Ascending aorta (tissue), 2 donors: ENCODE measurements around the gene PARN. TPM values are rescaled to one million over a fixed set of nuclear protein-coding genes. Genes with fewer than 3 reads are reported as not detected.
"Not testable (repeated sequence)": the region's sequence is repeated elsewhere in the genome, so short reads cannot be mapped to it uniquely, and the experiment has no call there.

Source experiments
- DNase-seq, 2 donors: peaks; one replicate each; pipeline ENCODE4 v3.0.0-alpha.2; 2019; ENCODE audit warnings: low spot score in 2 of 2
- H3K27ac ChIP-seq, 2 donors: fragments of 200-600 bp; sonication (generic); one replicate each; pipeline ENCODE4 v1.5.1; 2016 to 2017; ENCODE audit warnings: mild to moderate bottlenecking in 1 of 2
- H3K27me3 ChIP-seq: fragments of 200-600 bp; sonication (generic); one replicate; pipeline ENCODE4 v1.5.1; 2017
- H3K36me3 ChIP-seq, 2 donors: fragments of 200-600 bp; sonication (generic); one replicate each; pipeline ENCODE4 v1.5.1; 2016
- H3K4me1 ChIP-seq, 2 donors: fragments of 200-600 bp; sonication (generic); one replicate each; pipeline ENCODE4 v1.5.1; 2016 to 2017; ENCODE audit warnings: mild to moderate bottlenecking in 1 of 2
- H3K4me3 ChIP-seq, 2 donors: fragments of 200-600 bp; sonication (generic); one replicate each; pipeline ENCODE4 v1.5.1; 2016 to 2017; ENCODE audit warnings: mild to moderate bottlenecking in 1 of 2
- H3K9me3 ChIP-seq, 2 donors: fragments of 200-600 bp; sonication (generic); one replicate each; pipeline ENCODE4 v1.5.1; 2016
- intact Hi-C: fragments of 100-400 bp; cut with DNase I; formaldehyde crosslinking; loops from one replicate; pipeline ENCODE4 v1.15.1; 2023
- total RNA-seq: library from RNA; depleted of rRNA; stranded (reverse); fragments of >200 nt; gene quantifications from one replicate; pipeline ENCODE4 v1.1.0, GENCODE V29; 2016
- TF ChIP-seq, protein P1 (sequence below), 3 experiments: fragments of 200-600 bp in 2 of 3; fragments of 450-650 bp in 1 of 3; sonication (generic) in 2 of 3; IDR thresholded peaks; one replicate each; pipeline ENCODE4 v1.5.1; 2016 to 2019; ENCODE audit warnings: antibody characterized with exemption in 3 of 3, mild to moderate bottlenecking in 1 of 3, moderate library complexity in 1 of 3

The PARN gene
- total RNA-seq, 1 donor from 2014 or later: 3.8 TPM

DNA sequence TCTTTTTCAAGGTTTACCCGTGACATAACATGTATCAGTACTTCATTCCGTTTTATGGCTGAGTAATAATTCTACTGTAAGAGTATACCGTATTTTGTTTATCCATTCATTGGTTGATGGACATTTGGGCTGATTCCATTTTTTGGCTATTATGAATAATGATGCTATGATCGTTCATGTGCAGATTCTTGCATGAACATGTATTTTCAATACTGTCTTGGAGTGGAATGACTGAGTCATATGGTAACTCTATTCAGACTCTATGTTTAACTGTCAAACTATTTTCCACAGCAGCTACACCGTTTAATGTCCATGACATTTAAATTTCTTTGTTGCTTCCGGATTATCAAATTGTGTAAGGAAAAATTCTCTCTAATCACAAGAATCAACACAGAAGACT is 20.6 kb upstream of the PARN start:
- Histone ChIP-seq H3K9me3 (no peaks in the 10 kb centered on the region), H3K36me3 (peaks cover 67 to 88% of the 10 kb centered on the region in 2 donors), H3K27me3 (no peaks in the 10 kb centered on the region), H3K27ac (no peak overlapping the region), H3K4me1 (no peaks in the 10 kb centered on the region), H3K4me3 (no peak overlapping the region)
- TF ChIP-seq, protein P1, sequence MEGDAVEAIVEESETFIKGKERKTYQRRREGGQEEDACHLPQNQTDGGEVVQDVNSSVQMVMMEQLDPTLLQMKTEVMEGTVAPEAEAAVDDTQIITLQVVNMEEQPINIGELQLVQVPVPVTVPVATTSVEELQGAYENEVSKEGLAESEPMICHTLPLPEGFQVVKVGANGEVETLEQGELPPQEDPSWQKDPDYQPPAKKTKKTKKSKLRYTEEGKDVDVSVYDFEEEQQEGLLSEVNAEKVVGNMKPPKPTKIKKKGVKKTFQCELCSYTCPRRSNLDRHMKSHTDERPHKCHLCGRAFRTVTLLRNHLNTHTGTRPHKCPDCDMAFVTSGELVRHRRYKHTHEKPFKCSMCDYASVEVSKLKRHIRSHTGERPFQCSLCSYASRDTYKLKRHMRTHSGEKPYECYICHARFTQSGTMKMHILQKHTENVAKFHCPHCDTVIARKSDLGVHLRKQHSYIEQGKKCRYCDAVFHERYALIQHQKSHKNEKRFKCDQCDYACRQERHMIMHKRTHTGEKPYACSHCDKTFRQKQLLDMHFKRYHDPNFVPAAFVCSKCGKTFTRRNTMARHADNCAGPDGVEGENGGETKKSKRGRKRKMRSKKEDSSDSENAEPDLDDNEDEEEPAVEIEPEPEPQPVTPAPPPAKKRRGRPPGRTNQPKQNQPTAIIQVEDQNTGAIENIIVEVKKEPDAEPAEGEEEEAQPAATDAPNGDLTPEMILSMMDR (IDR thresholded peaks at IDR 0.05): no peak
- DNase-seq: no peak
- intact Hi-C loops: no loop called here

GRCh38 chr16:14649816-14650215 is 19.8 kb upstream of the PARN start:
- Histone ChIP-seq H3K4me3 (no peak overlapping the region), H3K27me3 (no peaks in the 10 kb centered on the region), H3K4me1 (no peaks in the 10 kb centered on the region), H3K27ac (no peak overlapping the region), H3K36me3 (peaks cover 70 to 88% of the 10 kb centered on the region in 2 donors), H3K9me3 (no peaks in the 10 kb centered on the region)
- DNase-seq: no peak
- TF ChIP-seq, protein P1 (IDR thresholded peaks at IDR 0.05): no peak
- intact Hi-C loops: no loop called here

GRCh38 chr16:14641926-14642325 is 11.9 kb upstream of the PARN start:
- H3K27ac ChIP-seq: no peak overlapping the region
- intact Hi-C loops: no loop called here
- no peak overlapping the region for H3K4me3 ChIP-seq
- H3K4me1 ChIP-seq: no peaks in the 10 kb centered on the region
- no peaks in the 10 kb centered on the region for H3K27me3 ChIP-seq
- peaks cover 35 to 53% of the 10 kb centered on the region in 2 donors for H3K36me3 ChIP-seq
- TF ChIP-seq, protein P1 (IDR thresholded peaks at IDR 0.05): no peak
- H3K9me3 ChIP-seq: no peaks in the 10 kb centered on the region
- no peak for DNase-seq

DNA sequence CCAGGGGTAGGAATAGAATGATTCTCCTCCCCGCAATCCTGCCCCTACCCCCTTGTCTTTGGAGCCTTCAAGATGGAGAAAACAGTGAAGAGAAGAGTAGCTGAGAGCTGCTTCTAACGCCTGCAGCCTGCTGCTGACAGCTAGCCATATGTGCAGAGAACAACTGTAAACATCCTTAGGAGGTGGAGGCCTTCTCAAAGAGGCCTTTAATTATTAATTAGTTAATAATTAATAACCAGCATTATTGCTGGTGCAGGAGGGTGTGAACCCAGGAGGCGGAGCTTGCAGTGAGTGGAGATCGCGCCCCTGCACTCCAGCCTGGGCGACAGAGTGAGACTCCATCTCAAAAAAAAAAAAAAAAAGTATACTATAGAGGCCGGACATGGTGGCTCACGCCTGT is 11.1 kb upstream of the PARN start:
- no peaks in the 10 kb centered on the region for H3K27me3 ChIP-seq
- TF ChIP-seq, protein P1 (IDR thresholded peaks at IDR 0.05): no peak
- intact Hi-C loops: no loop called here
- DNase-seq: no peak
- H3K4me1 ChIP-seq: no peaks in the 10 kb centered on the region
- H3K36me3 ChIP-seq: peaks cover 29 to 49% of the 10 kb centered on the region in 2 donors
- no peaks in the 10 kb centered on the region for H3K9me3 ChIP-seq
- H3K4me3 ChIP-seq: no peak overlapping the region
- H3K27ac ChIP-seq: no peak overlapping the region

GRCh38 chr16:14640538-14640937 is 10.5 kb upstream of the PARN start:
- H3K4me1 ChIP-seq: peaks cover 0 to 2% of the 10 kb centered on the region in 2 donors
- DNase-seq: no peak
- TF ChIP-seq, protein P1 (IDR thresholded peaks at IDR 0.05): no peak
- no peaks in the 10 kb centered on the region for H3K27me3 ChIP-seq
- no peak overlapping the region for H3K27ac ChIP-seq
- H3K9me3 ChIP-seq: no peaks in the 10 kb centered on the region
- H3K36me3 ChIP-seq: peaks cover 24 to 42% of the 10 kb centered on the region in 2 donors
- no peak overlapping the region for H3K4me3 ChIP-seq
- intact Hi-C loops: no loop called here

DNA sequence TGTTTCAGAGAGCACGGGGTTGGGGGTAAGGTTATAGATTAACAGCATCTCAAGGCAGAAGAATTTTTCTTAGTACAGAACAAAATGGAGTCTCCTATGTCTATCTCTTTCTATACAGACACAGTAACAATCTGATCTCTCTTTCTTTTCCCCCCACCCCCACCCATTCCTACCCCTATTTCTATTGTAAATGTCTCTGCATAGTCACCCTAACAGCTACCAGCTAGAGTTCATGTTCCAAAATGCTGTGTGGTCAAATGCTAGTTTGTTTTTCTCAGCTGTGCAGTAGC is 6.8 kb upstream of the PARN start:
- H3K4me1 ChIP-seq: not testable (repeated sequence)

GRCh38 chr16:14636179-14636950 is 6.3 kb upstream of the PARN start:
- intact Hi-C loops, H3K27ac ChIP-seq, H3K4me3 ChIP-seq, H3K27me3 ChIP-seq, DNase-seq, H3K9me3 ChIP-seq: not testable (repeated sequence)
- Histone ChIP-seq H3K36me3 (peaks cover 6 to 26% of the 10 kb centered on the region in 2 donors), H3K4me1 (peaks cover 7 to 11% of the 10 kb centered on the region in 2 donors)

More for the DNA sequence above, 6.8 kb upstream of the PARN start:
- intact Hi-C loops, H3K27ac ChIP-seq, H3K9me3 ChIP-seq, H3K27me3 ChIP-seq, DNase-seq, H3K4me3 ChIP-seq: not testable (repeated sequence)
- peaks cover 11 to 26% of the 10 kb centered on the region in 2 donors for H3K36me3 ChIP-seq
